Upper lobe of left lung (tissue), 6 donors: ENCODE data around the gene SLC22A2. TPM values are rescaled to one million over a fixed set of nuclear protein-coding genes. Genes with fewer than 3 reads are reported as not detected.

Experiments used
- ATAC-seq, 2 donors: fragments of 200-7000 bp; cut with Tn5 transposase; one replicate each; pipeline ENCODE4 v1.9.1; 2022; ENCODE audit warnings: mild to moderate bottlenecking in 2 of 2, moderate library complexity in 2 of 2; ENCODE audit not compliant: low FRiP score in 2 of 2
- DNase-seq, 2 donors: peaks; one replicate each; pipeline ENCODE4 v3.0.0-alpha.2; 2019 to 2020
- H3K27ac ChIP-seq, 4 donors: fragments of 200-600 bp; sonication (generic); one replicate each; pipeline ENCODE4 v1.5.1; 2016 to 2019
- H3K27me3 ChIP-seq, 4 donors: fragments of 200-600 bp; sonication (generic); one replicate each; pipeline ENCODE4 v1.5.1; 2017 to 2019
- H3K36me3 ChIP-seq, 4 donors: fragments of 200-600 bp; sonication (generic); one replicate each; pipeline ENCODE4 v1.5.1; 2016 to 2019
- H3K4me1 ChIP-seq, 4 donors: fragments of 200-600 bp; sonication (generic); one replicate each; pipeline ENCODE4 v1.5.1; 2018 to 2019
- H3K4me3 ChIP-seq, 4 donors: fragments of 200-600 bp; sonication (generic); one replicate each; pipeline ENCODE4 v1.5.1; 2017 to 2019; ENCODE audit warnings: mild to moderate bottlenecking in 2 of 4, moderate library complexity in 1 of 4
- H3K9me3 ChIP-seq, 4 donors: fragments of 200-600 bp; sonication (generic); one replicate each; pipeline ENCODE4 v1.5.1; 2018 to 2019
- EP300 ChIP-seq, 4 donors: sonication (generic); formaldehyde crosslinking; IDR thresholded peaks; one replicate each; pipeline ENCODE4 v1.5.1; 2017; ENCODE audit warnings: antibody characterized with exemption in 4 of 4, control low read depth in 2 of 4
- POLR2A ChIP-seq, 4 donors: fragments of 450-650 bp; IDR thresholded peaks; one replicate each; pipeline ENCODE4 v1.5.1; 2016 to 2017; ENCODE audit warnings: antibody characterized with exemption in 4 of 4, mild to moderate bottlenecking in 2 of 4
- POLR2AphosphoS5 ChIP-seq, 2 donors: sonication (generic); formaldehyde crosslinking; IDR thresholded peaks; one replicate each; pipeline ENCODE4 v1.5.1; 2017; ENCODE audit warnings: antibody characterized with exemption in 2 of 2
- WGBS, 2 donors: methylation state at CpG; one replicate each; pipeline ENCODE4 v1.1.5; 2017 to 2018; 5-methylcytosine and 5-hydroxymethylcytosine counted together
- total RNA-seq, 6 donors: library from RNA; depleted of rRNA in 4 of 6; stranded (reverse); fragments of >200 nt in 4 of 6; gene quantifications; one replicate each; pipeline versions ENCODE4 v1.1.0 to v1.2.1, GENCODE V29; 2016 to 2021
- TF ChIP-seq, protein P1 (sequence below), 6 experiments: fragments of 450-650 bp in 4 of 6; fragments of 200-600 bp in 2 of 6; sonication (generic) in 2 of 6; IDR thresholded peaks; one replicate each; pipeline ENCODE4 v1.5.1; 2016 to 2019; ENCODE audit warnings: antibody characterized with exemption in 6 of 6
- donor health status: DM: no; HTN: no; CAD: no; lungs with moderate emphysema.
- donor health status: DM: no; HTN: yes; CAD: no; lungs with severe emphysema.

The SLC22A2 gene
- total RNA-seq, 6 donors from 2014 or later = not detected

DNA sequence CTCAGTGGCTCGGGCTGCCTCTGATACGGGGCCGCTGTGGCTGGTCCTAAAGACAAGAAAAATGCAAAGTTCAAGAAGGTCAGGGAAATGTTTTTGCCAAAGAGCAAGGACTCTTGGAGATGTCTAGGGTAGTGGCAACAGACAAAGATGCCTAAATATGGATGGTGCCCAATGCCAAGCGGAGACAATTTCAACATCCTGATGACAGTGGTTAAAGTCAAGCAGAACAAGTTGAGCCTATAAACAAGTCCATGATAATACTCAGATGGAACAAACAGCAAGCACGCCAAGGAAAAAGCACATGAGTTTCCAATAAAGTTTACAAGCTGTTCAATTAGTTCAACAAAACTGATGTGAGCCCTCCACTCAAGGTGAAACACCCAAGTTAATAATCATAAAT, 85.9 kb downstream of the SLC22A2 start:
- Histone ChIP-seq H3K9me3 (no peaks in the 10 kb centered on the region), H3K27me3 (no peaks in the 10 kb centered on the region), H3K36me3 (no peaks in the 10 kb centered on the region), H3K4me3 (no peak overlapping the region), H3K4me1 (no peaks in the 10 kb centered on the region), H3K27ac (no peak overlapping the region)
- 84 to 94% methylated on average over 5 of the region's 5 CpGs for WGBS, 2 donors
- TF ChIP-seq, protein P1, sequence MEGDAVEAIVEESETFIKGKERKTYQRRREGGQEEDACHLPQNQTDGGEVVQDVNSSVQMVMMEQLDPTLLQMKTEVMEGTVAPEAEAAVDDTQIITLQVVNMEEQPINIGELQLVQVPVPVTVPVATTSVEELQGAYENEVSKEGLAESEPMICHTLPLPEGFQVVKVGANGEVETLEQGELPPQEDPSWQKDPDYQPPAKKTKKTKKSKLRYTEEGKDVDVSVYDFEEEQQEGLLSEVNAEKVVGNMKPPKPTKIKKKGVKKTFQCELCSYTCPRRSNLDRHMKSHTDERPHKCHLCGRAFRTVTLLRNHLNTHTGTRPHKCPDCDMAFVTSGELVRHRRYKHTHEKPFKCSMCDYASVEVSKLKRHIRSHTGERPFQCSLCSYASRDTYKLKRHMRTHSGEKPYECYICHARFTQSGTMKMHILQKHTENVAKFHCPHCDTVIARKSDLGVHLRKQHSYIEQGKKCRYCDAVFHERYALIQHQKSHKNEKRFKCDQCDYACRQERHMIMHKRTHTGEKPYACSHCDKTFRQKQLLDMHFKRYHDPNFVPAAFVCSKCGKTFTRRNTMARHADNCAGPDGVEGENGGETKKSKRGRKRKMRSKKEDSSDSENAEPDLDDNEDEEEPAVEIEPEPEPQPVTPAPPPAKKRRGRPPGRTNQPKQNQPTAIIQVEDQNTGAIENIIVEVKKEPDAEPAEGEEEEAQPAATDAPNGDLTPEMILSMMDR (IDR thresholded peaks at IDR 0.05) = no peak
- TF ChIP-seq POLR2AphosphoS5 (IDR thresholded peaks at IDR 0.05) (no peak), POLR2A (IDR thresholded peaks at IDR 0.05) (no peak)
- DNase-seq = no peak
- ATAC-seq = no peak

DNA sequence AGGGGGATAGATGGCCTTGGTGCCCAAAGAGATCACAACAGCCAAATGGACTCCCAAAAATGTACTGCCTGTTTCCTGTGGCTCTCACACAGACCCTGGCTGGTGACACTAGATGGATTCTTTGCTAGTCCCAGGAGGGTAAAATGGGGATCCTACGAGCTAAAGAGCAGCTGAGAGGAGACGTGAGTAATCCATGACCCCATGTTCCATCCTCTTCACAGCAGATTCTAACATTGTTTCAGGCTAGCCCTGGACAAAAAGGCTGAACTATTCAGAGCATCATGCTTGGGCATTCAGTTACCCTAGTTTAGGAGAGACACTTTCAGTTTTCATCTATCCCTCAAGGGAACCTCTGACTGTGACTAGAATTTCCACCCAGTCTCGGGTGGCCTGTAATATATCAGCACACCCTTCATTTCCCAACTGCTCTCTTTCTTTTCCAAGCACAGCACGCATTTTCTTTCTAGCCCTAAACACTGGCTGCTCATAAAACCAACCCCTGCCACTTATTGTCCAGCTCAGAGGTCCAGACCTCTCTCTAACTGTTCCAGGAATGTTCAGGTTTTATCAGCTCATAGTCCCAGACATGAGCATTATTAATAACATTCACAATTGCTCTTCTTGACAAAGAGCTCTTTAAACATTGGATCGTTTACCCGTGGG, 88.5 kb downstream of the SLC22A2 start:
- ATAC-seq (no peak), DNase-seq (no peak)
- H3K9me3 ChIP-seq = no peaks in the 10 kb centered on the region
- no peaks in the 10 kb centered on the region for H3K36me3 ChIP-seq
- WGBS, 2 donors = 56 to 61% methylated on average over 6 of the region's 6 CpGs
- H3K4me3 ChIP-seq = no peak overlapping the region
- H3K27me3 ChIP-seq = no peaks in the 10 kb centered on the region
- H3K27ac ChIP-seq = no peak overlapping the region
- TF ChIP-seq, protein P1 (IDR thresholded peaks at IDR 0.05) = no peak
- no peak for TF ChIP-seq EP300 (IDR thresholded peaks at IDR 0.05)
- TF ChIP-seq POLR2A (IDR thresholded peaks at IDR 0.05) = no peak
- TF ChIP-seq POLR2AphosphoS5 (IDR thresholded peaks at IDR 0.05) = no peak
- no peaks in the 10 kb centered on the region for H3K4me1 ChIP-seq

DNA sequence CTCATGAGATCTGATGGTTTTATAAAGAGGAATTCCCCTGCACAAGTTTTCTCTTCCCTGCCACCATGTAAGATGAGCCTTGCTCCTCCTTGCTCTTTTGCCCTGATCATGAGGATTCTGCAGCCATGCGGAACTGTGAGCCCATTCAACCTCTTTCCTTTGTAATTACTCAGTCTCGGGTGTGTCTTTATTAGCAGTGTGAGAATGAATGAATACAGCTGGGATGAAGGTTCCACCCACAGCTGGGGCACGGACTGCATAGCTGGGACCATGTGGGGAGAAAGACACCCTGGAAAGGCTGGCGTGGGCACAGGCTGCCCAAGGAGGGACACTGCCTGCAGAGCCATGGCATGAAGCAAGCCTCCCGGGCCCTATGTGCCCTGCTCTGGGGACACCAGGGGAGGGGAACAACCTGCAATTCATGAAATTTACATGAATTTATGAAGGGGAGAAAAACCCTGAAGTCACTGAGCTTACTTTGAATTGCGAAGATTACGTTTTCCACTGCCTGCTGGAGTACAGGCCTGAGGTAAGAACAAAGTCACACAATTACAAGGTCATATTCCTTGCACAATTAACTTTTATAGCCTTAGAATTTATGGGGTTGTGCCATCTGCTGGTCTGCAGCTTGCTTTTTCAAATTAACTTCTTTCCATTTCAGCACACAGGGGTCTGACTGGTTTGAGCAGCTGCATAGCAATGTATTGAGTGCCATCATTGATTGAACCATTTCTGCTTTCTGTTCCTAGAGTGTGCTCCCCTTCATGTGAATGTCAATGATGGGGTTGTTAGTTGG, 90.8 kb downstream of the SLC22A2 start:
- 87 to 90% methylated on average over 7 of the region's 7 CpGs for WGBS, 2 donors
- Histone ChIP-seq H3K27me3 (no peaks in the 10 kb centered on the region), H3K4me1 (no peaks in the 10 kb centered on the region), H3K27ac (no peak overlapping the region), H3K36me3 (no peaks in the 10 kb centered on the region), H3K9me3 (no peaks in the 10 kb centered on the region), H3K4me3 (no peak overlapping the region)
- DNase-seq (no peak), ATAC-seq (no peak)
- TF ChIP-seq, protein P1 (IDR thresholded peaks at IDR 0.05) = no peak
- TF ChIP-seq POLR2AphosphoS5 (IDR thresholded peaks at IDR 0.05) = no peak
- TF ChIP-seq EP300 (IDR thresholded peaks at IDR 0.05) = no peak
- no peak for TF ChIP-seq POLR2A (IDR thresholded peaks at IDR 0.05)

Other genes with a start within 250 kb of the SLC22A2 start
- 1 to 10 TPM in 5 of 6 donors, under 1 TPM in 1; 0.67 to 4.2 (median 2.0) TPM for gene SLC22A1, start 137.0 kb downstream of the SLC22A2 start, total RNA-seq
- 10 to 100 TPM; 17.7 to 68.1 (median 44.8) TPM for gene SLC22A3, start 89.6 kb upstream of the SLC22A2 start, total RNA-seq